Right hindlimb (tissue), 1 donor: ENCODE measurements around the gene HELQ.

ENCODE experiments used
- DNase-seq: peaks from one replicate; pipeline ENCODE4 v3.0.0-alpha.2; 2018

Gene HELQ

GRCh38 chr4:83370640-83370906 lies 85.0 kb downstream of the HELQ start:
- DNase-seq, result no peak

- DNase-seq, result no peak
Measured at GRCh38 chr4:83369831-83370639, 85.6 kb downstream of the HELQ start.

GRCh38 chr4:83364312-83364711 lies 91.3 kb downstream of the HELQ start:
- no peak for DNase-seq

- no peak for DNase-seq
Measured at GRCh38 chr4:83362492-83363329, 92.9 kb downstream of the HELQ start.

- DNase-seq, result no peak
Measured at GRCh38 chr4:83361416-83362103, 94.1 kb downstream of the HELQ start.

- DNase-seq, result no peak
Measured at GRCh38 chr4:83360018-83360417, 95.6 kb downstream of the HELQ start.

GRCh38 chr4:83358410-83358809 lies 97.2 kb downstream of the HELQ start:
- DNase-seq, result no peak
